ENCODE data around the gene GDF15.
A peak's percentile ranks its signal among the peaks of the same experiment; 100 is the strongest.

The GDF15 gene

GRCh38 chr19:18432275-18433014, 46.5 kb downstream of the GDF15 start:
- DNase-seq = no peak

GRCh38 chr19:18433015-18433691, 47.2 kb downstream of the GDF15 start:
- DNase-seq = no peak

- no peak for DNase-seq
Observed at GRCh38 chr19:18433735-18434398, 47.9 kb downstream of the GDF15 start.

- DNase-seq = no peak
Observed at GRCh38 chr19:18434411-18435175, 48.6 kb downstream of the GDF15 start.

GRCh38 chr19:18435178-18435841, 49.4 kb downstream of the GDF15 start:
- no peak for DNase-seq

GRCh38 chr19:18435842-18436670, 50.1 kb downstream of the GDF15 start:
- DNase-seq = peak; percentile 53

GRCh38 chr19:18436671-18437490, 50.9 kb downstream of the GDF15 start:
- DNase-seq = peak; percentile 43

- DNase-seq = peak; percentile 40
Observed at GRCh38 chr19:18437491-18438330, 51.8 kb downstream of the GDF15 start, which contains the start of gene ISYNA1. Gene ISYNA1 (minus strand): TSS chr19:18438133. CDS start chr19:18437979, 154 bp downstream.

- no peak for DNase-seq
Observed at GRCh38 chr19:18438331-18439024, 52.5 kb downstream of the GDF15 start.
